DOHH2 (cell line): ENCODE results near the gene VSTM1.

Experiments
- H3F3A ChIP-seq: fragments of 200-600 bp; sonication (generic), shearing (Covaris generic); 2 replicates; pipeline ENCODE4 v1.6.0; 2016; ENCODE audit warnings: antibody characterized with exemption, mild to moderate bottlenecking; ENCODE audit not compliant: control insufficient read depth, insufficient read depth
- H3K27ac ChIP-seq: fragments of 200-600 bp; sonication (generic); 2 replicates; pipeline ENCODE4 v1.5.1; 2014; ENCODE audit warnings: low read depth, mild to moderate bottlenecking, low read length, moderate library complexity
- H3K27me3 ChIP-seq: fragments of 200-600 bp; sonication (generic); 2 replicates; pipeline ENCODE4 v1.6.1; 2014; ENCODE audit warnings: mild to moderate bottlenecking, low read length, mixed read lengths; ENCODE audit not compliant: control insufficient read depth
- H3K36me3 ChIP-seq: fragments of 200-600 bp; sonication (generic); 2 replicates; pipeline ENCODE4 v1.6.1; 2014; ENCODE audit warnings: mild to moderate bottlenecking, low read length, moderate library complexity, mixed read lengths; ENCODE audit not compliant: control insufficient read depth
- H3K4me1 ChIP-seq: fragments of 200-600 bp; sonication (generic); 2 replicates; pipeline ENCODE4 v1.6.1; 2014; ENCODE audit warnings: mild to moderate bottlenecking, low read length, mixed read lengths; ENCODE audit not compliant: control insufficient read depth
- H3K4me2 ChIP-seq: fragments of 200-600 bp; sonication (generic); 2 replicates; pipeline ENCODE4 v1.6.0; 2014; ENCODE audit warnings: mild to moderate bottlenecking, low read length, moderate library complexity
- H3K4me3 ChIP-seq: fragments of 200-600 bp; sonication (generic); 2 replicates; pipeline ENCODE4 v1.5.1; 2014; ENCODE audit warnings: mild to moderate bottlenecking, low read length, mixed read lengths
- H3K79me2 ChIP-seq: fragments of 200-600 bp; sonication (generic); 2 replicates; pipeline ENCODE4 v1.6.1; 2014; ENCODE audit warnings: mild to moderate bottlenecking, low read length, mixed read lengths; ENCODE audit not compliant: control insufficient read depth
- H3K9me2 ChIP-seq: fragments of 200-600 bp; sonication (generic); replicated peaks from 2 replicates; pipeline ENCODE4 v1.6.1; 2014; ENCODE audit warnings: mild to moderate bottlenecking, low read length, mixed read lengths; ENCODE audit not compliant: control insufficient read depth
- H3K9me3 ChIP-seq: fragments of 200-600 bp; sonication (generic); 2 replicates; pipeline ENCODE4 v1.6.1; 2014; ENCODE audit warnings: antibody characterized with exemption, low read length, mixed read lengths; ENCODE audit not compliant: control insufficient read depth, insufficient read depth
- H4K20me1 ChIP-seq: fragments of 200-600 bp; sonication (generic); 2 replicates; pipeline ENCODE4 v1.6.0; 2014; ENCODE audit warnings: low read depth, mild to moderate bottlenecking, antibody characterized with exemption, low read length, moderate library complexity; ENCODE audit not compliant: control insufficient read depth, insufficient read depth
- CTCF ChIP-seq: fragments of 200-600 bp; sonication (generic); IDR thresholded peaks from one replicate; pipeline ENCODE4 v1.5.1; 2014; ENCODE audit warnings: antibody characterized with exemption, mild to moderate bottlenecking, low read depth, low read length; ENCODE audit not compliant: poor library complexity, severe bottlenecking

The VSTM1 gene

GRCh38 chr19:53991224-53992113 is 72.2 kb downstream of the VSTM1 start, which contains the start of gene CACNG6:
CACNG6 (plus strand) TSS chr19:53991637; CDS start chr19:53992878, 1,241 bp downstream.
- Histone ChIP-seq H3K4me3 (no peak within 1 kb of the TSS), H3K9me2 (no peaks in the 10 kb centered on the region), H3K9me3 (no peaks in the 10 kb centered on the region), H4K20me1 (no peaks in the 10 kb centered on the region), H3F3A (no peaks in the 10 kb centered on the region), H3K27me3 (no peaks in the 10 kb centered on the region), H3K27ac (no peak within 1 kb of the TSS), H3K36me3 (no peaks in the 10 kb centered on the region), H3K4me2 (no peak within 1 kb of the TSS), H3K79me2 (no peaks in the 10 kb centered on the region), H3K4me1 (no peaks in the 10 kb centered on the region)
- TF ChIP-seq CTCF: no peak
